GM21717 (cell line): ENCODE measurements around the gene PET117.
"Not testable (repeated sequence)": the region's sequence is repeated elsewhere in the genome, so short reads cannot be mapped to it uniquely, and the experiment has no call there.

ENCODE experiments used
- ATAC-seq: cut with Tn5 transposase; IDR thresholded peaks from one replicate; pipeline ENCODE4 v1.9.1; 2021; ENCODE audit warnings: mild to moderate bottlenecking, moderate library complexity; ENCODE audit not compliant: unreplicated experiment

PET117 gene, protein sequence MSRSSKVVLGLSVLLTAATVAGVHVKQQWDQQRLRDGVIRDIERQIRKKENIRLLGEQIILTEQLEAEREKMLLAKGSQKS

GRCh38 chr20:18137412-18138265 is at the start of gene PET117, which contains the start of gene KAT14:
PET117 (plus strand) TSS chr20:18137863; CDS start chr20:18137956, 93 bp downstream.
KAT14 (plus strand) TSS chr20:18137863; CDS start chr20:18142661, 4,798 bp downstream.
- peak; percentile 86 for ATAC-seq

DNA sequence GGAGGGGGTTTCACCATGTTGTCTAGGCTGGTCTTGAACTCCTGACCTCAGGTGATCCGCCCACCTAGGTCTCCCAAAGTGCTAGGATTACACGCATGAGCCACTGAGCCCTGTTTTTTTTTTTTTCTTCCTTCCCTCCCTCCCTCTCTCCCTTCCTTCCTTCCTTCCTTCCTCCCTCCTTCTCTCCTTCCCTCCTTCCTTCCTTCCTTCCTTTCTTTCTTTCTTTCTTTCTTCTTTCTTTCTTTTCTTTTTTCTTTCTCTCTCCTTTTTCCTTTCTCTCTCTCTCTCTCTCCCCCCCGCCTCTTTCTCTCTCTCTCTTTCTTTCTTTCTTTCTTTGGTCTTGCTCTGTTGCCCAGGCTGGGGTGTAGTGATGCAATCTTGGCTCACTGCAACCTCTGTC is 49.4 kb upstream of the PET117 start:
- ATAC-seq, result not testable (repeated sequence)

DNA sequence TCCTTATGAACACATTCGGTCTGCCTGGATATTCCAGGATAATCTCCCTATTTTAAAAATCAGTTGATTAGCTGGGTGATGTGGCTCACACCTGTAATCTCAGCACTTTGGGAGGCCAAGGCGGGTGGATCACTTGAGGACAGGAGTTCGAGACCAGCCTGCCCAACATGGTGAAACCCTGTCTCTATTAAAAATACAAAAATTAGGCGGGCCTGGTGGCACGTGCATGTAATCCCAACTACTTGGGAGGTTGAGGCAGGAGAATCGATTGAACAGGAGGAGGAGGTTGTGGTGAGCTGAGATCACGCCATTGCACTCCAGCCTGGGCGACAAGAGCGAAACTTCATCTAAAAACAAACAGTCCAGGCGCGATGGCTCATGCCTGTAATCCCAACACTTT is 48.8 kb upstream of the PET117 start:
- ATAC-seq, result not testable (repeated sequence)

GRCh38 chr20:18090044-18090443 is 47.6 kb upstream of the PET117 start:
- no peak for ATAC-seq

- ATAC-seq, result no peak
Measured at GRCh38 chr20:18090477-18090876, 47.2 kb upstream of the PET117 start.

- no peak for ATAC-seq
Measured at GRCh38 chr20:18091623-18092022, 46.0 kb upstream of the PET117 start.

GRCh38 chr20:18092890-18093289 is 44.8 kb upstream of the PET117 start:
- no peak for ATAC-seq

GRCh38 chr20:18093388-18093787 is 44.3 kb upstream of the PET117 start:
- no peak for ATAC-seq

DNA sequence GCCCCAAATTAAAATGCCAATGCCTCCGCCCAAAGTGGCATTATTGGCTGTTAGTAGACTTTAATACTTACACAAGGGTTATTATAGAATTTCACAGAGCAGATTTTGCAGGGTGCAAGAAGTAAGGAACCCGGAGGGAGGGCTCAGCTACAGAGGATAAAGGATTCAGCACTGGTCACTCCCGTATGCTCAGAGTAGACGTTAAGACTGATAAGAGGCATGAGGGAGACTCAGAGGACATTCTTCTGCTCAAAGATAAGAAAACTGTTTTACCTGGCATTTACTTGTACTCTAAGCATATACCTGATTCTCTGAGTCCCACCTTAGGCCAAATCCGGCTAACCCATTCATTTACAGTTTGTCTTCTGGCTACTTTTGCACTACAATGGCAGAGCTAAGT is 43.5 kb upstream of the PET117 start:
- ATAC-seq, result no peak

- not testable (repeated sequence) for ATAC-seq
Measured at GRCh38 chr20:18100569-18100968, 37.1 kb upstream of the PET117 start.

GRCh38 chr20:18101125-18101810 is 36.4 kb upstream of the PET117 start:
- no peak for ATAC-seq

- no peak for ATAC-seq
Measured at GRCh38 chr20:18103497-18103896, 34.2 kb upstream of the PET117 start.

- no peak for ATAC-seq
Measured at GRCh38 chr20:18108326-18108725, 29.3 kb upstream of the PET117 start.

GRCh38 chr20:18128574-18128973 is 9.1 kb upstream of the PET117 start:
- not testable (repeated sequence) for ATAC-seq

DNA sequence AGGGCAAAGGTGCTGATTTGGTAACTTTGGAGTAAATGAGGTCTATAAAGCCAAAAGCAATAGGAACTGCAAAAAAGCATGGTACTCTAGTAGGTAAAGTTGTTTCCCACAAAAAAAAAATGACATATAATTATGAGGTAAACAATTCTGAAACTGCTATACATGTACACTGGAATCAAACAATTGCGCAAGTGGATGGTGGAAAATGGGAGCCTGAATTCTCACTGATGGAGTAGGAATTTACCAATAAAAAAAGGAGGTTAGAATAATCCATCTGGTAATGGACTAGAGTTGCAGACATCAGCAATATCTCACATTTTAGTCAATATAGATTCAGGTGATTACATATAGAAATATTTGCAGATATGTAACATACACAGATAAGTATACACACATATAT is 5.0 kb upstream of the PET117 start:
- ATAC-seq, result no peak

DNA sequence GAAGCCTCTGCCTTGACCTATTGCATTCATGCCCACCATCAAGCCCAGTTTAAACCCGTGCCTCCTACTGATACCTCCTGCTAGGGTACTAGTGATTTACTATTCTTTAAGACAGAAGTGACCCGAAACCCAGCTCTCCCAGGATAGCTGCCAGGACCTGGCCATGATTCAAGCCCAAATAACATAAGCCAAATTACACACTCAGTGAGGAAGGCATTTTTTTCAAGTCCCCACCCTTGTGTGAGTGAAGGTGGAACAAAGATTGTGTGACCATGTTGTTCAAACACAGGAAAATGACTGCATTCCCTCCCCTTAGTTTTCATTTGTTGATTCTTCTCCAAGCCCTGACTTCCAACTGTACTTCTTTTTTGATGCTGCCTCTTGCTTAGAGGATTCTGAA is 3.7 kb upstream of the PET117 start:
- ATAC-seq, result no peak

DNA sequence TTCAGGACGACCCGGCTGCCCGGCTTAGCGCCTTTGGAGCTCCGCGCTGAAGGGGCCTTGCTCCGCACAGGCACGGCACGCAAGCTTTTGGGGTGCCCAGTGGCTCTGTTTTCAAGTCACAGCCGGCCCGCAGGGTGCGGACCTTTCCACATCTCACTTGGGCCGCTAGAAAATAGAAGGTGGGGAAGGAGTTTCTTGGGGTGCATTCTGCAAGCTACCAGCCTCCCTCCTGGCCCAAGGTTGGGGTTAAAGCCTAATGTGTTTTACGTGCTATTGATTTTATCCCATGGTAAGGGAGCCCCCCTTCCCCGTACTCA is 561 bp downstream of the PET117 start:
- ATAC-seq, result peak; percentile 40

- no peak for ATAC-seq
Measured at GRCh38 chr20:18138639-18139583, 1.2 kb downstream of the PET117 start.

DNA sequence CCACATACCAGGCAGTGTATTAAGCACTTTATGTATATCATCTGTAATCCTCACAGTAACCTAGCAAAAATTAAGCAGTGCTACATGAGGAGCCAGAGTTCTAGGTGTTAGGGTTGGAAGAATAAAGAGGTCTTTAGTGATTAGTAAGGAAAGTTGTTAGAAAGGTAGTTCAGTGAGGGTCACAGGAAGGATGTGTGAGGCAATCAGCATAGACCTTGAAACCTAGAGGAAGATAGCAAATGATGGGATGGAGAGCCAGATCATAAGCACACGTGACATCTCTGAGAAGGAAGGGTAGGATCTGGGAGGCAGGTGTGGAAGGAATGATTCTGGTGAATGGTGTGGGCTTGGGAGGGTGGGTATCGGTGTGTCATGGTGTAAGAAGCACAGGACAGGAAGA is 2.2 kb downstream of the PET117 start:
- ATAC-seq, result no peak

- no peak for ATAC-seq
Measured at GRCh38 chr20:18144541-18145099, 7.0 kb downstream of the PET117 start.

DNA sequence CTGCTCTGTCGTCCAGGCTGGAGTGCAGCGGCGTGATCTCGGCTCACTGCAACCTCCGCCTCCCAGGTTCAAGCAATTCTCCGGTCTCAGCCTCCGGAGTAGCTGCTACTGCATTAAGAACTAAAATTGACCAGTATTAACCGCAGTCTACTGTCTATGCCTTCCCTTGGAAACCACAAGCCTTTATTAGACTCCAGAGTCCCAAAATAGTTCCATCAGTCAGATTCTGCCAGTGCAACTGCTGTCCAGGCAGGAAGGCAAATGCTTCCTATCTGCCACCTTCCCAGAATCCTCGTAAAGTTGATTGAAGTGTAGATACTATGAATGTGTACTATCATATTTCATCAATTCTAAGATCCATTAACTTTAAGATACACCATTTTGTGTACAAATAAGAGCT is 16.7 kb downstream of the PET117 start:
- ATAC-seq, result no peak
